HG03045 (cell line): ENCODE measurements around the gene CACNA1A.

Experiments used
- ATAC-seq: cut with Tn5 transposase; IDR thresholded peaks from one replicate; pipeline ENCODE4 v1.9.1; 2021; ENCODE audit warnings: mild to moderate bottlenecking, moderate library complexity; ENCODE audit not compliant: unreplicated experiment

The CACNA1A gene

GRCh38 chr19:13238891-13239534 is 267.3 kb downstream of the CACNA1A start:
- ATAC-seq = no peak

GRCh38 chr19:13234518-13234917 is 271.8 kb downstream of the CACNA1A start:
- no peak for ATAC-seq

- ATAC-seq = no peak
Measured at GRCh38 chr19:13231663-13232062, 274.6 kb downstream of the CACNA1A start.

GRCh38 chr19:13229246-13229645 is 277.0 kb downstream of the CACNA1A start:
- no peak for ATAC-seq

GRCh38 chr19:13228561-13228960 is 277.7 kb downstream of the CACNA1A start:
- no peak for ATAC-seq

GRCh38 chr19:13226983-13227382 is 279.3 kb downstream of the CACNA1A start:
- ATAC-seq = no peak

GRCh38 chr19:13225973-13226865 is 280.1 kb downstream of the CACNA1A start:
- no peak for ATAC-seq

- no peak for ATAC-seq
Measured at GRCh38 chr19:13225085-13225484, 281.2 kb downstream of the CACNA1A start.

- no peak for ATAC-seq
Measured at GRCh38 chr19:13220847-13221246, 285.4 kb downstream of the CACNA1A start.

GRCh38 chr19:13215572-13216380 is 290.5 kb downstream of the CACNA1A start:
- no peak for ATAC-seq

- no peak for ATAC-seq
Measured at GRCh38 chr19:13214036-13214730, 292.1 kb downstream of the CACNA1A start.

- ATAC-seq = no peak
Measured at GRCh38 chr19:13212759-13213330, 293.4 kb downstream of the CACNA1A start.

GRCh38 chr19:13211426-13212308 is 294.6 kb downstream of the CACNA1A start:
- no peak for ATAC-seq

- ATAC-seq = no peak
Measured at GRCh38 chr19:13210941-13211340, 295.3 kb downstream of the CACNA1A start.

GRCh38 chr19:13210339-13210775 is 295.9 kb downstream of the CACNA1A start:
- ATAC-seq = no peak

- no peak for ATAC-seq
Measured at GRCh38 chr19:13209484-13210338, 296.6 kb downstream of the CACNA1A start.

- no peak for ATAC-seq
Measured at GRCh38 chr19:13208672-13209483, 297.4 kb downstream of the CACNA1A start.
